ENCODE results near the gene PLA2G4C.

Gene PLA2G4C

DNA sequence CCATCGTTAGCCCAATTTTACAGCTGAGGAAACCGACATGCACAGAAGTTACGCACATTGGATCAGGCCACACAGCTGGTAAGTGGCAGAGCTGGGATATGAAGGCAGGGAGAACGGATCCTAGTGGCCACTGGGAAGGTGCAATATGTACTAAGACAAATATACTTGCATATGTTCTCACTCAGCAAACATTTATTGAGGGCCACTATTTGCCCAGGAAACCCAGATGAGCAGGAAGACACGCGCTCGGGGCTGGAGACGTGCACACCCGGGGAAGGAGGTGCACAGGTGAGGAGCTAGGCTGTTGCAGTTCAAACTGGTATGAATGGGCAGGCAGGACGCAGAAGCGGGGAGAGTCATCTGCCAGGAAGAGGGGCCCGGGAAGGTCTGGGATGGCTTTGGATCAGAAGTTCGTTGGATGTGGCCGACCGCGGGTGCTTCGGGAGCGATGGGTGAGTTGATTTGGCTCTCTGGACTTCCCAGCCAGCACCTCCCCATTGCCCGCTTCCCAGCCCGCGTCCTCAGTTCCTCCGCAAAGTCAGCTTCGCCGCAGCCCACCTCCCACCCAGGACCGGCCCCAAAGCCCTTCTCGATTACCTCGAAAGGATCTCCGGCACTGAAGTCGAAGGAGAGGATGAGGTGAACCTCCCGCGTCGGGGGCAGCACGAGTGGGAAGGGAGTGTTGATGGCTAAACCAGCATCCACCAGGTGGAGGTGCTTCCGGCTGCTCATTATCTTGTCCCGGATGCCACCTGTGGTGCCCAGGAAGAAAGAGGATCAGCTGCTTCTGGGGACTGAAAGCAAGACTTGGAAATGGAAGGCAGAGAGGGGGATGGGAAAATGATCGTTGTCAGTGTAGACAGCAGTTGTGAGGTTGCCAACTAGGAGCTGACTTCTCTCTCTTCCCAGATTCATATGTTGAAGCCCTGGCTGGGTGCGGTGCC, 48.9 kb downstream of the PLA2G4C start:
- Histone ChIP-seq H3K4ac (ENCODE audit: low read depth, low read length) (no peak overlapping the region), H3K79me2 (ENCODE audit: control insufficient read depth, insufficient read depth, low read length) (no peaks in the 10 kb centered on the region), H3K56ac (ENCODE audit: low read length) (peak overlapping the region; percentile 17), H3K27me3 (ENCODE audit: insufficient read depth, low read length, poor library complexity) (no peaks in the 10 kb centered on the region), H2BK5ac (ENCODE audit: low read length) (no peak overlapping the region), H3K18ac (ENCODE audit: low read length) (no peak overlapping the region), H2AK5ac (ENCODE audit: low read length) (no peak overlapping the region), H3K4me3 (ENCODE audit: low read length) (no peak overlapping the region), H3K23ac (ENCODE audit: low read length) (no peak overlapping the region), H2BK120ac (ENCODE audit: low read depth, low read length) (no peak overlapping the region), H3K79me1 (ENCODE audit: low read length) (no peaks in the 10 kb centered on the region), H3K4me1 (ENCODE audit: control insufficient read depth, low read depth, low read length) (peaks cover 2% of the 10 kb centered on the region), H3K4me2 (ENCODE audit: low read length) (peak overlapping the region; percentile 50), H3K27ac (ENCODE audit: low read depth, low read length) (no peak overlapping the region), H3K36me3 (ENCODE audit: control insufficient read depth, insufficient read depth, low read length) (no peaks in the 10 kb centered on the region), H4K5ac (ENCODE audit: low read length) (no peak overlapping the region), H4K8ac (ENCODE audit: low read depth, low read length) (no peak overlapping the region), H2BK15ac (replicated peaks; ENCODE audit: low read depth) (no peak overlapping the region), H3K9ac (ENCODE audit: low read length) (peak overlapping the region; percentile 35)
- WGBS (ENCODE audit: extremely low coverage, insufficient coverage, low lambda C conversion rate) = no CpG with 5 or more reads among the region's 37 CpGs
- DNase-seq = peak; percentile 88

DNA sequence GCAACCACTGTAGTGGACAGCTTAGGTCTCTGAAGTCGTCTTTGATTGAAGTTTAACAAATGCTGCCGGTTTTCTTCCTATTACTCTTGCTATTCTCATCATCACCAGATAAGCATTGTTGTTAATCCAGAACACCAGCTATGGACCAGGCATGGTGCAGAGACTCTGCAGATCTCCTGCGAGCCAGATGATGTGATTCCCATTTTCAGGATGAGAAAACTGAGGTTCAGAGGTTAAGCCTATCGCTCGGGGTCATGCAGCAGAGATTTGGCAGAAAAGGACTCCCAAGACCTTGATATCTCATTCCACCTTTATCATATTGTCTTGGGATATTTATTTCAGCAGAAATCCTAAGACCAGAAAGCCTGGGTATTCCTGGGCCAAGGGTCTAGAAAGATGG, 50.2 kb downstream of the PLA2G4C start:
- H3K9ac ChIP-seq (ENCODE audit: low read length) = no peak overlapping the region
- no peaks in the 10 kb centered on the region for H3K27me3 ChIP-seq (ENCODE audit: insufficient read depth, low read length, poor library complexity)
- H2BK5ac ChIP-seq (ENCODE audit: low read length) = no peak overlapping the region
- no peak overlapping the region for H4K8ac ChIP-seq (ENCODE audit: low read depth, low read length)
- no peak overlapping the region for H3K18ac ChIP-seq (ENCODE audit: low read length)
- no CpG with 5 or more reads among the region's 5 CpGs for WGBS (ENCODE audit: extremely low coverage, insufficient coverage, low lambda C conversion rate)
- no peak overlapping the region for H2AK5ac ChIP-seq (ENCODE audit: low read length)
- H3K36me3 ChIP-seq (ENCODE audit: control insufficient read depth, insufficient read depth, low read length) = no peaks in the 10 kb centered on the region
- H3K79me1 ChIP-seq (ENCODE audit: low read length) = no peaks in the 10 kb centered on the region
- no peak overlapping the region for H2BK120ac ChIP-seq (ENCODE audit: low read depth, low read length)
- no peak overlapping the region for H4K5ac ChIP-seq (ENCODE audit: low read length)
- H3K79me2 ChIP-seq (ENCODE audit: control insufficient read depth, insufficient read depth, low read length) = no peaks in the 10 kb centered on the region
- H3K4me2 ChIP-seq (ENCODE audit: low read length) = no peak overlapping the region
- H3K27ac ChIP-seq (ENCODE audit: low read depth, low read length) = no peak overlapping the region
- H3K4ac ChIP-seq (ENCODE audit: low read depth, low read length) = no peak overlapping the region
- no peak for DNase-seq
- peaks cover 2% of the 10 kb centered on the region for H3K4me1 ChIP-seq (ENCODE audit: control insufficient read depth, low read depth, low read length)
- H3K23ac ChIP-seq (ENCODE audit: low read length) = no peak overlapping the region
- H3K4me3 ChIP-seq (ENCODE audit: low read length) = no peak overlapping the region
- no peak overlapping the region for H2BK15ac ChIP-seq (replicated peaks; ENCODE audit: low read depth)
- no peak overlapping the region for H3K56ac ChIP-seq (ENCODE audit: low read length)

DNA sequence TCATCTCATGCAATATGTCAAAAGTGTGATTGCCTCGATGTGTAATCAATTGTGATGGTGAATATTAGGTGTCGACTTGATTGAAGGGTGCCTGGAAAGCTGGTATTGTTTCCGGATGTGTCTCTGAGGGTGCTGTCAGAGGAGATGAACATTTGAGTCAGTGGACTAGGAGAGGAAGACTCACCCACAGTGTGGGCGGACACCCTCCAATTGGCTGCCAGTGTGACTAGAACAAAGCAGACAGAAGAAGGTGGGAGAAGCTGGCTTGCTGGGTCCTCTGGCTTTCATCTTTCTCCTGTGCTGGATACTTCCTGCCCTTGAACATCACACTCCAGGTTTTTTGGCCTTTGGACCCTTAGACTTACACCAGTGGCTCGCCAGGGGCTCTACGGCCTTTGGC, 51.3 kb downstream of the PLA2G4C start:
- no peaks in the 10 kb centered on the region for H3K79me2 ChIP-seq (ENCODE audit: control insufficient read depth, insufficient read depth, low read length)
- no peaks in the 10 kb centered on the region for H3K79me1 ChIP-seq (ENCODE audit: low read length)
- no peak overlapping the region for H4K5ac ChIP-seq (ENCODE audit: low read length)
- H3K27ac ChIP-seq (ENCODE audit: low read depth, low read length) = no peak overlapping the region
- no peak overlapping the region for H3K9ac ChIP-seq (ENCODE audit: low read length)
- H3K4me3 ChIP-seq (ENCODE audit: low read length) = no peak overlapping the region
- no peak overlapping the region for H3K4ac ChIP-seq (ENCODE audit: low read depth, low read length)
- DNase-seq = no peak
- H3K4me1 ChIP-seq (ENCODE audit: control insufficient read depth, low read depth, low read length) = peaks cover 2% of the 10 kb centered on the region
- H4K8ac ChIP-seq (ENCODE audit: low read depth, low read length) = no peak overlapping the region
- no peaks in the 10 kb centered on the region for H3K36me3 ChIP-seq (ENCODE audit: control insufficient read depth, insufficient read depth, low read length)
- H2BK5ac ChIP-seq (ENCODE audit: low read length) = no peak overlapping the region
- H3K27me3 ChIP-seq (ENCODE audit: insufficient read depth, low read length, poor library complexity) = no peaks in the 10 kb centered on the region
- no peak overlapping the region for H2AK5ac ChIP-seq (ENCODE audit: low read length)
- H3K56ac ChIP-seq (ENCODE audit: low read length) = no peak overlapping the region
- no peak overlapping the region for H3K4me2 ChIP-seq (ENCODE audit: low read length)
- no peak overlapping the region for H3K18ac ChIP-seq (ENCODE audit: low read length)
- WGBS (ENCODE audit: extremely low coverage, insufficient coverage, low lambda C conversion rate) = no CpG with 5 or more reads among the region's 6 CpGs
- no peak overlapping the region for H3K23ac ChIP-seq (ENCODE audit: low read length)
- H2BK15ac ChIP-seq (replicated peaks; ENCODE audit: low read depth) = no peak overlapping the region
- no peak overlapping the region for H2BK120ac ChIP-seq (ENCODE audit: low read depth, low read length)

DNA sequence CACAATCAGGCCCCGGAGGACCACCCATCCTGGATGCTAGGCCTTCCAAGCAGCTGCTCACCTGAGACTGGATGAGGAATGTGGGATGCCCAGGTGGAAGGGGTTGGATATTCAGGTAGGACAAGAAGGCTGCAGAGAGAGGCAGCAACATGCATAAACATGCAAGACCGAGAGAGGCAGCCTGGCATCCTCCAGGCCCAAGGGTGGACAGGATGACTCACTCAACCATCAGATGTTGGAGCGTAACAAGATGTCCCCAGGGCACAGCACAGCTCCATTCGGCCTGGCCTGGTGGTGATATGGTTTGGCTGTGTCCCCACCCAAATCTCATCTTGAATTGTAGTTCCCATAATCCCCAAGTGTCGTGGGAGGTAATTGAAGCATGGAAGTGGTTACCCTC, 56.8 kb downstream of the PLA2G4C start:
- Histone ChIP-seq H3K79me2 (ENCODE audit: control insufficient read depth, insufficient read depth, low read length) (no peaks in the 10 kb centered on the region), H3K36me3 (ENCODE audit: control insufficient read depth, insufficient read depth, low read length) (no peaks in the 10 kb centered on the region), H2AK5ac (ENCODE audit: low read length) (no peak overlapping the region), H3K4ac (ENCODE audit: low read depth, low read length) (no peak overlapping the region), H4K8ac (ENCODE audit: low read depth, low read length) (no peak overlapping the region), H4K5ac (ENCODE audit: low read length) (no peak overlapping the region), H3K27me3 (ENCODE audit: insufficient read depth, low read length, poor library complexity) (no peaks in the 10 kb centered on the region), H3K56ac (ENCODE audit: low read length) (no peak overlapping the region), H2BK5ac (ENCODE audit: low read length) (no peak overlapping the region), H3K79me1 (ENCODE audit: low read length) (no peaks in the 10 kb centered on the region), H2BK15ac (replicated peaks; ENCODE audit: low read depth) (no peak overlapping the region), H3K27ac (ENCODE audit: low read depth, low read length) (no peak overlapping the region), H3K4me2 (ENCODE audit: low read length) (no peak overlapping the region), H3K4me1 (ENCODE audit: control insufficient read depth, low read depth, low read length) (no peaks in the 10 kb centered on the region), H3K9ac (ENCODE audit: low read length) (no peak overlapping the region), H2BK120ac (ENCODE audit: low read depth, low read length) (no peak overlapping the region), H3K4me3 (ENCODE audit: low read length) (no peak overlapping the region), H3K18ac (ENCODE audit: low read length) (no peak overlapping the region), H3K23ac (ENCODE audit: low read length) (no peak overlapping the region)
- WGBS (ENCODE audit: extremely low coverage, insufficient coverage, low lambda C conversion rate) = no CpG with 5 or more reads among the region's 5 CpGs
- no peak for DNase-seq

DNA sequence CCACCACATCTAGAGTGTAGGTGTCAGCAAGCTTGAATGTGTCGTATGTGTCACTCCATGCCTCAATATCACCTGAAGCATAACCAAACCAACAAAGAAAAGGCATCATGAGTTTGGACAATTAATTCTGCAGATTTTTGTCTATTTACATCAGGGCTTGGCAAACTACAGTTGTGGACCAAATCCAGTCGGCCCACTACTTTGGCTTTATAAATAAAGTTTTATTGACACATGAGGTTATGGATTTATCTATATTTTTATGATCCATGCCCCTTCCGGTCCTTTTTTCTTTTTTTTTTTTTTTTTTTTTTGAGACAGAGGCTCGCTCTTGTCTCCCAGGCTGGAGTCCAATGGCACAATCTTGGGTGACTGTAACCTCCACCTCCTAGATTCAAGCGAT, 57.5 kb downstream of the PLA2G4C start:
- no peak overlapping the region for H2BK15ac ChIP-seq (replicated peaks; ENCODE audit: low read depth)
- DNase-seq = no peak
- H3K9ac ChIP-seq (ENCODE audit: low read length) = no peak overlapping the region
- H2AK5ac ChIP-seq (ENCODE audit: low read length) = no peak overlapping the region
- no peaks in the 10 kb centered on the region for H3K79me2 ChIP-seq (ENCODE audit: control insufficient read depth, insufficient read depth, low read length)
- no peak overlapping the region for H2BK5ac ChIP-seq (ENCODE audit: low read length)
- H3K27ac ChIP-seq (ENCODE audit: low read depth, low read length) = no peak overlapping the region
- no peaks in the 10 kb centered on the region for H3K36me3 ChIP-seq (ENCODE audit: control insufficient read depth, insufficient read depth, low read length)
- no peak overlapping the region for H3K4me2 ChIP-seq (ENCODE audit: low read length)
- H3K4ac ChIP-seq (ENCODE audit: low read depth, low read length) = no peak overlapping the region
- no peak overlapping the region for H3K4me3 ChIP-seq (ENCODE audit: low read length)
- H3K56ac ChIP-seq (ENCODE audit: low read length) = no peak overlapping the region
- H4K5ac ChIP-seq (ENCODE audit: low read length) = no peak overlapping the region
- H3K79me1 ChIP-seq (ENCODE audit: low read length) = no peaks in the 10 kb centered on the region
- no peak overlapping the region for H3K18ac ChIP-seq (ENCODE audit: low read length)
- no peak overlapping the region for H2BK120ac ChIP-seq (ENCODE audit: low read depth, low read length)
- no peaks in the 10 kb centered on the region for H3K4me1 ChIP-seq (ENCODE audit: control insufficient read depth, low read depth, low read length)
- no peak overlapping the region for H4K8ac ChIP-seq (ENCODE audit: low read depth, low read length)
- WGBS (ENCODE audit: extremely low coverage, insufficient coverage, low lambda C conversion rate) = no CpG with 5 or more reads among the region's 5 CpGs
- H3K23ac ChIP-seq (ENCODE audit: low read length) = no peak overlapping the region
- H3K27me3 ChIP-seq (ENCODE audit: insufficient read depth, low read length, poor library complexity) = no peaks in the 10 kb centered on the region

All from mesendoderm (in vitro differentiated cells).